AG04450 (cell line): ENCODE measurements around the gene TANC2. TPM values are rescaled to one million over a fixed set of nuclear protein-coding genes. Genes with fewer than 3 reads are reported as not detected.

Experiments
- CTCF ChIA-PET: fragments of 300-600, 350-600 bp; formaldehyde crosslinking; extraction: SDS; loops from one replicate; lab custom pipeline; 2022; ENCODE audit warnings: antibody characterized with exemption, inconsistent platforms; lab: Charles Lee
- POLR2A ChIA-PET: fragments of 350-600 bp; formaldehyde crosslinking; extraction: SDS; loops from one replicate; lab custom pipeline; 2021; ENCODE audit warnings: antibody characterized with exemption, inconsistent platforms; lab: Yijun Ruan, JAX
- DNase-seq: peaks from one replicate; pipeline ENCODE4 v3.0.0-alpha.2; 2011; ENCODE audit warnings: low read depth, low spot score
- H3K27ac ChIP-seq: one replicate; pipeline ENCODE4 v1.5.1; 2012; ENCODE audit warnings: low read depth, low read length, control low read depth
- H3K27me3 ChIP-seq: one replicate; pipeline ENCODE4 v1.6.0; 2012; ENCODE audit warnings: low read length; ENCODE audit not compliant: control insufficient read depth, insufficient read depth
- H3K4me3 ChIP-seq: 2 replicates; pipeline ENCODE4 v1.5.1; 2011; ENCODE audit warnings: mild to moderate bottlenecking, low read depth, low read length, control low read depth
- H3K9me3 ChIP-seq: 2 replicates; pipeline ENCODE4 v1.5.1; 2012; ENCODE audit warnings: low read length; ENCODE audit not compliant: control insufficient read depth, insufficient read depth
- polyA plus RNA-seq: library from polyadenylated mRNA; depleted of rRNA; stranded (reverse); fragments of >200 nt; gene quantifications from 2 replicates; pipeline ENCODE4 v1.2.3, GENCODE V29; 2011
- TF ChIP-seq, protein P1 (sequence below): IDR thresholded peaks from 2 replicates; pipeline ENCODE4 v1.5.1; 2011; ENCODE audit warnings: low read depth, low read length, control low read depth, inconsistent platforms

Gene TANC2
- polyA plus RNA-seq, 1 experiment = 21.1 TPM

DNA sequence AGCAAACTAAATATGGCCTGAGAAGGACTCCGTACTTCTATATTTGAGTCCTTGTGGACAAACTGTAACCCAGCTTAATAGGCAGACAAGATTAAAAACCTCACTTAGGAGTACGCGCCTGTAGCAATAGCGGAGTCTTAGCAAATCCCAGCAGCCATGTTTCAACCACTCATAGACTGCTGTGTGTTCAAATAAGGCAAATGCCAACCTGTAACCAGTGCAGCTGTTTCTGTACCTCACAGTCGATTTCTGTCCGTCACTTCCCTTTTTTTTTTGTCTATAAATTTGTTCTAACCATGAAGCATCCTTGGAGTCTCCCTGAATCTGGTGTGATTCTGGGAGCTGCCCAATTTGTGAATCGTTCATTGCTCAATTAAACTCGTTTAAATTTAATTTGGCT lies 30.2 kb downstream of the TANC2 start:
- H3K27me3 ChIP-seq = no peaks in the 10 kb centered on the region
- CTCF ChIA-PET = interaction anchor here (0.8 to 1.4 kb wide), 5 partner anchors 8 to 410 kb away, joined by 3 to 13 read pairs (median 5); no protein-coding TSS in a partner anchor

DNA sequence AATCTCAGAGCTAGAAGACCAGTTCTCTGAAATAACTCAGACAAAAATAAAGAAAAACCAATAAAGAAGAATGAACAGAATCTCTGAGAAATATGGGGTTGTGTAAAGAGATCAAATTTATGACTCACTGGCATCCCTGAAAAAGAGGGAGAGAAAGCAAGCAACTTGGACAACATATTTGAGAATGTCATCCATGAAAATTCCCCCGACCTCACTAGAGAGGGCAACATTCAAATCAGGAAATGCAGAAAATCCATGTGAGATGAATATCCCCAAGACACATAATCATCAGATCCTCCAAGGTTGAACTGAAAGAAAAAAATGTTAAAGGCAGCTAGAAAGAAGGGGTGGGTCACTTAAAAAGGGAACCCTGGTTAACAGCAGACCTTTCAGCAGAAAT lies 32.1 kb downstream of the TANC2 start:
- H3K27me3 ChIP-seq = no peaks in the 10 kb centered on the region
- no peak overlapping the region for H3K27ac ChIP-seq
- TF ChIP-seq, protein P1, sequence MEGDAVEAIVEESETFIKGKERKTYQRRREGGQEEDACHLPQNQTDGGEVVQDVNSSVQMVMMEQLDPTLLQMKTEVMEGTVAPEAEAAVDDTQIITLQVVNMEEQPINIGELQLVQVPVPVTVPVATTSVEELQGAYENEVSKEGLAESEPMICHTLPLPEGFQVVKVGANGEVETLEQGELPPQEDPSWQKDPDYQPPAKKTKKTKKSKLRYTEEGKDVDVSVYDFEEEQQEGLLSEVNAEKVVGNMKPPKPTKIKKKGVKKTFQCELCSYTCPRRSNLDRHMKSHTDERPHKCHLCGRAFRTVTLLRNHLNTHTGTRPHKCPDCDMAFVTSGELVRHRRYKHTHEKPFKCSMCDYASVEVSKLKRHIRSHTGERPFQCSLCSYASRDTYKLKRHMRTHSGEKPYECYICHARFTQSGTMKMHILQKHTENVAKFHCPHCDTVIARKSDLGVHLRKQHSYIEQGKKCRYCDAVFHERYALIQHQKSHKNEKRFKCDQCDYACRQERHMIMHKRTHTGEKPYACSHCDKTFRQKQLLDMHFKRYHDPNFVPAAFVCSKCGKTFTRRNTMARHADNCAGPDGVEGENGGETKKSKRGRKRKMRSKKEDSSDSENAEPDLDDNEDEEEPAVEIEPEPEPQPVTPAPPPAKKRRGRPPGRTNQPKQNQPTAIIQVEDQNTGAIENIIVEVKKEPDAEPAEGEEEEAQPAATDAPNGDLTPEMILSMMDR = no peak
- no peaks in the 10 kb centered on the region for H3K9me3 ChIP-seq
- DNase-seq = no peak
- ChIA-PET POLR2A (no interaction called here), CTCF (no interaction called here)
- H3K4me3 ChIP-seq = no peak overlapping the region

More for the DNA sequence above, 30.2 kb downstream of the TANC2 start:
- POLR2A ChIA-PET = interaction anchor here (0.7 kb wide), 1 partner anchor 23 kb away, joined by 4 read pairs; no protein-coding TSS in a partner anchor
- H3K9me3 ChIP-seq = no peaks in the 10 kb centered on the region
- TF ChIP-seq, protein P1 = no peak
- no peak for DNase-seq
- H3K4me3 ChIP-seq = no peak overlapping the region
- no peak overlapping the region for H3K27ac ChIP-seq

DNA sequence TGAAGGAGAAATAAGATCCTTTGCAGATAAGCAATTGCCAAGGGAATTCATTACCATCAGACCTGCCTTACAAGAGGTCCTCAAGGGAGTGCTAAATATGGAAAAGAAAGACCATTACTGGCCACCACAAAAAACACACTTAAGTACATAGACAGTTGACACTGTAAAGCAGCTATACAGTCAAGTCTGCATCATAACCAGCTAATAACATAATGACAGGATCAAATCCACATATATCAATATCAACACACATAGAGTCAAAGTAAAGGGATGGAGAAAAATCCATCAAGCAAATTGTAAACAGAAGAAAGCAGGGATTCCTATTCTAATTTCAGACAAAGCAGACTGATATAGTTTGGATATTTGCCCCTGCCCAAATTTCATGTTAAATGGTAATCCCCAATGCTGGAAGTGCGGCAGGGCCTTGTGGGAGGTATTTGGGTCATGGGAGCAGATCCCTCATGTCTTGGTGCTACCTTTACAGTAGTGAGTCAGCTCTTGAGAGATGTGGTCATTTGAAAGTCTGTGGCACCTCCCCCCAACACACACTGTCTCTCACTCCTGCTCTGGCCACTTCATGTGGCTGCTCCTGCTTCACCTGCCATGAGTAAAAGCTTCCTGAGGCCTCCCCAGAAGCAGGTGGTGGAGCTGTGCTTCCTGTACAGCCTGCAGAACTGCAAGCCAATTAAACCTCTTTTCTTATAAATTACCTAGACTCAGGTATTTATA lies 32.8 kb downstream of the TANC2 start:
- POLR2A ChIA-PET = interaction anchor here (1.0 kb wide), 1 partner anchor 24 kb away, joined by 3 read pairs; no protein-coding TSS in a partner anchor
- TF ChIP-seq, protein P1 = no peak
- Histone ChIP-seq H3K27ac (no peak overlapping the region), H3K9me3 (no peaks in the 10 kb centered on the region), H3K4me3 (no peak overlapping the region), H3K27me3 (no peaks in the 10 kb centered on the region)
- CTCF ChIA-PET = interaction anchor here (1.9 kb wide), 1 partner anchor 408 kb away, joined by 6 read pairs; no protein-coding TSS in a partner anchor
- DNase-seq = no peak

DNA sequence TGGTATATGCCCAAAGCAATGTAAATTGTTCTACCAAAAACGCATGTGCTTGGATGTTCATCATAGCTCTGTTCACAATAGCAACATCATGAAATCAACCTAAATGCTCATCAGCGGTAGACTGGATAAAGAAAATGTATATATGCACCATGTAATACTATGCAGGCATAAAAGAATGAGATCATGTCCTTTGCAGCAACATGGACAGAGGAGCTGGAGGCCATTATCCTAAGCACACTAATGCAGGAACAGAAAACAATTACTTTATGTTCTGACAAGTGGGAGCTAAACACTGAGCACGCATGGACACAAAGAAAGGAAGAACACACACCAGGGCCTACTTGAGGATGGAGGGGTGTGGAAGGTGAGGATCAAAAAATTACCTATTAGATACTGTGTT lies 33.7 kb downstream of the TANC2 start:
- Histone ChIP-seq H3K9me3 (no peaks in the 10 kb centered on the region), H3K4me3 (no peak overlapping the region), H3K27ac (no peak overlapping the region), H3K27me3 (no peaks in the 10 kb centered on the region)
- DNase-seq = no peak
- TF ChIP-seq, protein P1 = no peak
- ChIA-PET POLR2A (interaction anchor here (1.0 kb wide), 1 partner anchor 23 kb away, joined by 3 read pairs; no protein-coding TSS in a partner anchor), CTCF (interaction anchor here (1.9 kb wide), 1 partner anchor 407 kb away, joined by 6 read pairs; no protein-coding TSS in a partner anchor)

DNA sequence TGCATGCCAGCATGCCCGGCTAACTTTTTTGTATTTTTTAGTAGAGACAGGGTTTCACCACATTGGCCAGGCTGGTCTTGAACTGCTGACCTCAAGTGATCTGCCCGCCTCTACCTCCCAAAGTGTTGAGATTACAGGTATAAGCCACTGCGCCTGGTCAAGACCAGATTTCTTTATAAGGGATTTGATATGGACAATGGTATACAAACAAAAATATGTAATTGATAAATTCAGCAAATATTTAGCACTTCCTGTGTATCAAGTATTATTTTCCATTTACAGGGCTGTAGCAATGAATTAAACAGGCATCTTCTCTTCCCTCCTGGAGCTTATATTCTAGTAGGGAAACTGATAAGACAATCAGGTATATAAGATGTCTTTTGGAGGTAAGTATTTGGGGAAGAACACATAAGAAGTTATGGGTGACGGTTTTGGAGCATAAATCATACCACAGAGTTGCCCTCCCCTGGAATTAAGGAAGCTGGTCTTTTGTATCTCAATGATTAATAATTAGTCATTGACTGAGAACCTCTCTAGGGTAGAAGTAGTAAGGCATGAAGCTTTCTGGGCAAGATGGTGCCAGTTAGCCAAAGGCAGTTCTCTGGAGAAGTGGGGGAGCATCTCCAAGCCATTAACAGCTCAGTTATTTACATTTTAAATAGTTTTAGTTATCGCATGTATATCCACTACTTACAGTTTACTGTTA lies 35.8 kb downstream of the TANC2 start:
- no peaks in the 10 kb centered on the region for H3K27me3 ChIP-seq
- ChIA-PET POLR2A (interaction anchor here (0.6 kb wide), 1 partner anchor 218 kb away, joined by 3 read pairs; no protein-coding TSS in a partner anchor), CTCF (no interaction called here)
- TF ChIP-seq, protein P1 = no peak
- no peak for DNase-seq
- no peak overlapping the region for H3K4me3 ChIP-seq
- no peak overlapping the region for H3K27ac ChIP-seq
- no peaks in the 10 kb centered on the region for H3K9me3 ChIP-seq
